Endometrial microvascular endothelial cells (primary cell): ENCODE results near the gene UQCR11. TPM values are rescaled to one million over a fixed set of nuclear protein-coding genes. Genes with fewer than 3 reads are reported as not detected.

Experiments used
- in situ Hi-C: cut with HindIII; loops from 2 replicates; pipeline ENCODE4 v1.10.0; 2017; ENCODE audit warnings: low sequenced_read_pairs, low pct_unique_long_range_greater_than_20kb; ENCODE audit errors: inconsistent ontology term
- total RNA-seq: library from RNA; depleted of rRNA; stranded (reverse); fragments of >200 nt; gene quantifications from one replicate; pipeline ENCODE4 v1.2.3, GENCODE V29; 2015; ENCODE audit errors: inconsistent ontology term

The UQCR11 gene
- total RNA-seq, 1 donor from 2014 or later, result 46.6 TPM

DNA sequence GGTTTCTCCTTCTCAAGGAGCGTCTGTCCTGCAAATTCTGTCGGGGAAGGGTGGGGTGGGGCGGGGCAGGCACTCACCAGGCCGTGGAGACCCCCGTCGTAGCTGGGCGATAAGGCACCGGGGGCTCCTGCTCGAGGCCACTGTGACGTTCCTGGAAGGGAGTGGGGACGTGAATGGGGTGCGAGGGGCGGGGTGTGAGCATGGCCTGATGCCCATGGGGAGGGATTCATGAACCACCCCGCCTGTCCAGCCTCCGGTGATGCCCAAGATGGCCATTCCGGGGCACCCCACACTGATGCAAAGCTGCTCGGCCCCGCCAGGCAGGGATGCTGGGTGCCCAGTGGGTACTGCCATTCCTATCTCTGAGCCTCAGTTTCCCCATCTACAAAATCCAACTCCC is 14.4 kb upstream of the UQCR11 start:
- in situ Hi-C loops, result no loop called here

DNA sequence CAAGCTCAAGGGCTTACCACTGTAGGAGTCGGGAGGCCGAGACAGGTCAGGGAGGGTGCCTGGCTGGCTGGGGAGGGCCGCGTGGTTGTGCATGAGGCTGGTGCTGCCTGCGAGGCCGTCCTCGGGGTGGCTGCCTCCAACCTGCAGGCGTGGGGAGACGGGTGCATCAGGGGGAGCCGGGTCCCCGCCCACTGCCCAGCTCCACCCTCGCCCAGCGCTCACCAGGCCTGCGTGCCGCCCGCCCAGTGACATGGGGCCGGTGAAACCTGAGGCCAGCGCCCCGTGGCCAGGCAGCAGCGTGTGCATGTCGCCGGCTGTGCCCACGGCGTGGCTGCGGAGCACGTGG is 13.8 kb upstream of the UQCR11 start:
- in situ Hi-C loops, result no loop called here

DNA sequence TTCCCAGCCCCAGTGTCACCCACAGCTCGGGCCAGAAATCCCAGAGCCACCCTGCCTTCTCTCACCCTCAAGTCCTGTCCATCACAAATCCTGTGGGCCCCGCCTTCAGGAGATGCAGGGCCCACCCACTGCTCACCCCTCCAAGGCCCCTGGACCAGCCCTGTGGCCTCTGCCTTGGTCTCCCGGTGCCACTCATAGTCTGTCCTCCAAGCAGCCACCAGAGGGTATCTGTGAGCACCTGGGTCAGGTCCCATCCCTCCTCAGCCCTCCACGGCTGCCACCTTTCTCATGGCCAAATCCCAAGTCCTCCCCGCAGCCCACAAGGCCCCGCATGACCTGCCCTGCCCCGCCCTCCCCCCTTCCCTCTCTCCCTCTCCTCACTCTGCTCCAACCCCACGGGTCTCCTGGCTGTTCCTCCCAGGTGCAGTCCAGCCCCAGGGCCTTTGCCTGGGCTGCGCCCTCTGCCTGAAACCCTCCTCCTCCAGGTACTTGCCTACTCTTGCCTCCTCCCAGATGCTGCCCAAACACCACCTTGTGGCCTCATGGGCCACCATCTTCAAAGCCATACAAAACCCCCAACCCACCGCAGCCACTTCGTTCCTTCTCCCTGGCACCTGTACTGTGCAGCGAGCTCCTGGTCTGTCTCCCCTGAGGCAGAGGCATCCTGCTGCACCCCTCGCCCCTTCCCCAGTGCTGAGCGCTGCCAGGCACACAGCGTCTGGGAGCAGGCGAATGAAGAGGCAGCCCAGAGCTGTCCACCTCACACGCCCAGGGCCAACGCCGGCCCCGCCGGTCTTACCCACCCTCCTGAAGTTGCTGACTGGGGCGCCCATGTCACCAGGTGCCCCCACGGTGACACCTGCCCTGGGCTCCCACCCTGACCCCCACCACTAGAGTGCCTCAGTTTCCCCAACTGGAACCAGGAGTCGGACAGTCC is 13.2 kb upstream of the UQCR11 start:
- in situ Hi-C loops, result no loop called here

DNA sequence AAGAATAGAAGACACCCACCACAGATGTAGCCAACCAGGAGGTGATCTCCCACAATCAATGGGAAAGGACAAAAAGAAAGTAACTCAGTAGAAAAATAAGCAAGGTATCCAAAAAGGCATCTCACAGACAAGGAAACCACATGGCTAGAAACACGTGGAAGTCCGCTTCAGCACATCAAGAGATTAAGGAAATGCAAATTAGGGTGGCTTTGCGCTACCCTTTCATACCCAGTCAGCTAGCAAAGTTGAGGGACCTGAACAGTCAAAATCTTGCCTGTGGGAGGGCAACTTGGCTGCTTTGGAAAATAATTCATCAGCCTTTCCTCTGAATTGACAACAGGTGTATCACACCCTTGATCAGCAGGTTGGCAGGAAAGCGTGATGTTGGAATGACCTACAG is 11.6 kb upstream of the UQCR11 start:
- in situ Hi-C loops, result no loop called here

DNA sequence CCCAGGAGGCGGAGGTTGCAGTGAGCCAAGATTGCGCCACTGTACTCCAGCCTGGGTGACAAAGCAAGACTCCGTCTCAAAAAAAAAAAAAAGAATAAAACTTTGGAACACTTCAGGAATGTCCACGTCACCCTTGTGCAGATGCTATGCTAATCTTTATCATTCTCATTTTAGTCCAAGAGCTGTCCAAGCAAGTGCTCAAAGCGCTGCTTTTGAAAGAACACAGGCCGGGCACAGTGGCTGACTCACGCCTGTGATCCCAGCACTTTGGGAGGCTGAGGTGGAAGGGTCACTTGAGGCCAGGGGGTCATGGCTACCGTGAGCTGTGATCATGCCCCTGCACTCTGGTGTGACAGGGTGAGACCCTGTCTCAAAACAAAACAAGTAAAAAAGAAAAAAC is 11.1 kb upstream of the UQCR11 start:
- in situ Hi-C loops, result no loop called here

DNA sequence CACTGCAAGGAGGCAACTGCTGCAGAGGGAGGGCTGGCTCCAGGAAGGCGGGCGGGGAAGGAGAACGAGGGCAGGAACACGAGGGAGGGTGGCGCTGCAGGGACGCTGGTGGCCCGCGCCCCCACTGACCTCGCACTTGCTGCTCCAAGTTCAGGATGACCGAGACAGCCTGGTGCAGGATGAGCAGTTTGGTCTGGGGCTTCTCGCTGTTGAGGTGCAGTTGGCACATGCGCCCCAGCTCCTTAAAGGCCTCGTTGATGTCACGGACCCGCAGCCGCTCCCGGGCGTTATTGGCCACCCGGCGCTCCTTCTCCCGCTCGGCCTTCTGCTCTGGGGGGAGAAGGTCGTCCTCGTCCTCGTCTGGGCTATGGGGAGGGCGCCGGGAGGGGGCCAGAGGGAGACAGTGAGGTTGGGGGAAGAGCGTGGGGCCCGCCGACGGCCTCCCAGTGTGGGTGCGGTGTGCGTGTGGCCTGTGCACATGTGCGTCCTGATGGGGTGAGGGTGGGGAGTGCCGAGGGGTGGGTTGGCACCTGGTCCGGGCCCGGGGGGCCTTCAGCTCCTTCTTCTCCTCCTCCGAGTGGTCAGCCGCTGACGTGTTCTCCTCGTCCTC is 10.0 kb upstream of the UQCR11 start:
- in situ Hi-C loops, result no loop called here

DNA sequence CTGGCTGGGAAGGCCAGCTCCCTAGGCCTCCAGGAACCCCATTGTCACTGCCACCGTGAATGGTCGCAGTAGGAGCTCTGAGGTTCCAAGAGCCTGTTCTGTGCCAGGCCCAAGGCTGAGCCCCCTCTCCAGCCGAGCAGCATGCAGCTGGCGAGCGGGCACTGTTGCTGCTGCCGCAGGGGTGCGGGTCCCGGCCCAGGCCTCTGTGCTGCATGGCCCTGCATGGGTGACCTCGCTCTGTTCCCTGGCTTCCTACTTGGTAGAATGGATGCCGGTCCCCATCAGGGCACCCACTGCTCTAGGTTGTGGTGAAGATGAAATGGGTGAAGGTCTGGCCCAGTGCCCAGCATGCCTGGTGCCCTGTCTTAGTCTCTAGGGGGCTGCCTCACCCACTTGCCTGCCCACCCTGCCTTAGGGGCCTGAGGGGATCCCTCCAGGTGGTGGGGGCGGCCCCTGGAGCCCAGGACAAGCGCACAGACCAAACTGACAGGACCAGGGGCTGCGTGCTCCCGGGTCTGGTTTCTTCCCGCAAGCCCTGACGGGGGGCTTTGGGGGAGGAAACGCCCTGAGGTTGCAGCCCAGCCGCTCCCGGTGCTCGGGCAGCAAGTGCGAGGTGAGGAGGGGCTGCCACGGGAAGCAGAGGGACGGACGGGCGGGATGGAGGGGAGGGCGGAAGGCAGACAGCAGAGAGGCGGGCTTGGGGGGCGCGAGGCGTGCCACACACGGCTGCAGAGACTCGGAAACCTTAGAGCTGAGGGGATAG is 8.7 kb upstream of the UQCR11 start:
- in situ Hi-C loops, result no loop called here

DNA sequence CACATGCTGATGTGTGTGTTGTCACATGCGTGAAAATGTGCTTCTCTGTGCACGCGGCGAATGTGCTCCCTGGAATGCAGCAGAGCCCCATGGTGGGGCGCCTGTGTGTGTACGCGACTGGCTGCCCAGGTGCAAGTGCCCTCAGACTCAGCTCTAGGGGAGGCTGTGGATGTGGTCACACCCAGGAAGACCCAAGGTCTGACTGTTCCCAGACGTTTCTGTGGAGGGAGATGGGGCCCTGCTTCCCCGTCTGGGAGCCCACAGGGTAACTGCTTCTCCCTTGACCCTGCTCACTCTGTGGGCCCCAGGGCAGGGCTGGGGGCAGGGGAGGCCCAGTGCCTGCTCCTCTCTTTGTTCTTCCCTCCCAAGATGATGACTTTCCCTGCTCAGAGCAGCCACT is 7.9 kb upstream of the UQCR11 start:
- in situ Hi-C loops, result no loop called here

DNA sequence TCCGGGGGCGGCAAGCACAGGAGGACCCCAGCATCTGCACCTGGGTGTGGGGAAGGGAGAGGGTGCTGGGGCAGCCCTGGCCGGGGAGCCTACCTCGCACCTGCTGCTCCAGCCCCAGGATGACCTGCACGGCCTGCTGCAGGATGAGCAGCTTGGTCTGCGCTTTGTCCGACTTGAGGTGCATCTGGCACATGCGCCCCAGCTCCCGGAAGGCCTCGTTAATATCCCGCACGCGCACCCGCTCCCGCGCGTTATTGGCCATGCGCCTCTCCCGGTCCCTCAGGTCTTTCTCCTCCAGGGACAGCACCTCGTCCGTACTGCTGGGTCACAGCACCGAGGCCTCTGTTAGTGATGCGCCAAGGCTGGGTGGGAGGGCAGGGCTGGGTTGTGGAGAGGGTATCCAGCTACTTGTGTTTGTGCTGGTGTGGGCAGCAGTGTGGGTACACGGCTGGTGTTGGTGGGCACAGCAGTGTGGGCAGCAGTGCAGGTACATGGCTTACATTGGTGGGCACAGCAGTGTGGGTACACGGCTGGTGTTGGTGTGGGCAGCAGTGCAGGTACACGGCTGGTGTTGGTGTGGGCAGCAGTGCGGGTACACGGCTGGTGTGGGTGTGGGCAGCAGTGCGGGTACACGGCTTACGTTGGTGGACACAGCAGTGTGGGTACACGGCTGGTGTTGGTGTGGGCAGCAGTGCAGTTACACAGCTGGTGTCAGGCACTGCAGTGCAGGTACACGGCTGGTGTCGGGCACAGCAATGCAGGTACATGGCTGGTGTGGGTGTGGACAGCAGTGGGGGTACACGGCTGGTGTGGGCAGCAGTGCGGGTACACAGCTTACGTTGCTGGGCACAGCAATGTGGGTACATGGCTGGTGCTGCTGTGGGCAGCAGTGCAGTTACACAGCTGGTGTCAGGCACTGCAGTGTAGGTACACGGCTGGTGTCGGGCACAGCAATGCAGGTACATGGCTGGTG is 7.1 kb upstream of the UQCR11 start:
- in situ Hi-C loops, result no loop called here

DNA sequence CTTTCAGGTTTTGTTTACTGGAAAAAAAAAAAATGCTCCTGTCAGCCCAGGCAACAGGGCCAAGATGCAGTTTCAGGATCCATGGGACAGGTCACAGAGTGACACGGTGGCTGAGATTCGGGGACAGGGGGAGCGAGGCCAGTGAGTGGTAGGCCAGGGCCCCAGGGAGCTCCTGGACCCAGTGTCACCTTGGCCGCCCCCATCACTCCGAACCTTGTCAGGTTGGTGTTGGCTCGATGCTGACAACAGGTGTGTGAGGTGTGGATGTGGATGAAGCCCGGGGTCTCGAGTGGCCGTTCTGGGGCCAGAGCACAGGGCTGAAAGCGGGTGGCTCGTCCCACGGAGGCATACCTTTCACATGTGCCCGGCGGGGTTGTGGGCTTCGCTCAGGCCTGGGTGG is 6.1 kb upstream of the UQCR11 start:
- in situ Hi-C loops, result no loop called here

DNA sequence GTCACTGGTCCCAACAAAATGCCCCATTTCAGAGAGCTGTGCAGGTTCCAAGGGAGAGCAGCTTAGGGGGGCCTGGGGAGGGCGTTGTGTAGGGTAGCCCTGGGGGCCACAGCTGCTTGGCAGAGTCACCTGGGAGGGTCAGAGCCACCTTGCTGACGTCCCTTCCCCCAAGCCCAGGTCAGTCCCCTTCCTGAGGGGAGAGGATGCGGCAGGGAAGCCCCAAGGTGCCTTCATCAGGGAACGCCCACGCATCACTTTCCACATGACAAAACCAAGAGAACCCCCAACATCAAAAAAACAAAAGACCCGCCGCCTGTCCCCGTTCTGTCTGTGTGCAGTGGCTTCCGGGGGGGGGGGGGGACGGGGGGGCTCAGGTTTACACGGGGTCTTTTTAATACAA is 5.3 kb upstream of the UQCR11 start:
- in situ Hi-C loops, result no loop called here

DNA sequence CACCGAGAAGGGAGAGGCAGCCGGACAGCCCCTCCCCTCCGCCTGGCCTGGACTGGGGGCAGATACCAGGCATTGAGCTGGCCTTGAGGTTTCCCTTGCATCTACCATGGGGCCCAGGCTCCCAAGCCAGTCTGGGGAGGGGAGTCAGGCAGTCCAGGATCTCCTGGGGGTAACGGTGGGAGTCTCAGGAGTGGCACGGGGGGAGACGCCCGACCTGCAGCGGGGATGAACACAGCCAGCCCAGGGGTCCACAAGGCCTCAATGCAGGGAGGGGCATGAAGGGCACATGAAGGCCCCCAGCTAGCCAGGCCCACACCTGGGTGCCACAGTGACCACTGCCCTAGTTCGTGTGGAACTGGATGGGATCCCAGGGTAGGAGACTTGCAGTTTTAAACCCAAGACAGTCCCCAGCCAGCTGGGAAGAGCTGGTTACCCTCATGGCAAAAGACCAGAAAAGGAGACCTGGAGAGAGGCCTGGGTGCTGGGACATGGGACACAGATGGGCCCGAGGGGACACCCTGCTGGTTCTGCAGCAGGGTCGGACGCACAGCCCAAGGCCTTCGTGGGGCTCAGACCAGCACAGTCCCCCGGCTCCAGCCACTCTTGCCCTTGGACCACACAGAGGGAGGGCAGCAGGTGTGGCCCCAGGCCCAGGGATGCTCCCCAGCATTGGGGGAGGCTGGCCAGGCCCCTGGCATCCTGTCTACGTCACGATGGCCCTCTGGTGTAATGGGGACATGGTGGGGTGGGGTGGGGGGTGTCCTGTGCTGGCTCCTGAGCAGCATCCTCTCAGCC is 4.6 kb upstream of the UQCR11 start:
- in situ Hi-C loops, result no loop called here

DNA sequence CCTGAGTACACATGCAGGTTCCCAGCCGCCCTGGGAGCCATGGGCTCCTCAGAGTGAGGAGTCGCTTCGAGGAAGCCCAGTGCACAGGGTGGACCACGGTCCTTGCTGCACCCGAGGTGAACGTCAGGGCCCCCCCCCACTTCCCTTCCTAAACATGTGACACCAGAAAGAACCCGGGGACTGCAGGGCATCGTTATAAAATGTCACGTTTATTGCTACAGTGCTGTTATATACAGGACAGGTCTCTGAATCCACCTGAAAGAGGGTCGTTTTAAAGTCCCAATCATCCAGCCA is 3.8 kb upstream of the UQCR11 start:
- in situ Hi-C loops, result no loop called here

DNA sequence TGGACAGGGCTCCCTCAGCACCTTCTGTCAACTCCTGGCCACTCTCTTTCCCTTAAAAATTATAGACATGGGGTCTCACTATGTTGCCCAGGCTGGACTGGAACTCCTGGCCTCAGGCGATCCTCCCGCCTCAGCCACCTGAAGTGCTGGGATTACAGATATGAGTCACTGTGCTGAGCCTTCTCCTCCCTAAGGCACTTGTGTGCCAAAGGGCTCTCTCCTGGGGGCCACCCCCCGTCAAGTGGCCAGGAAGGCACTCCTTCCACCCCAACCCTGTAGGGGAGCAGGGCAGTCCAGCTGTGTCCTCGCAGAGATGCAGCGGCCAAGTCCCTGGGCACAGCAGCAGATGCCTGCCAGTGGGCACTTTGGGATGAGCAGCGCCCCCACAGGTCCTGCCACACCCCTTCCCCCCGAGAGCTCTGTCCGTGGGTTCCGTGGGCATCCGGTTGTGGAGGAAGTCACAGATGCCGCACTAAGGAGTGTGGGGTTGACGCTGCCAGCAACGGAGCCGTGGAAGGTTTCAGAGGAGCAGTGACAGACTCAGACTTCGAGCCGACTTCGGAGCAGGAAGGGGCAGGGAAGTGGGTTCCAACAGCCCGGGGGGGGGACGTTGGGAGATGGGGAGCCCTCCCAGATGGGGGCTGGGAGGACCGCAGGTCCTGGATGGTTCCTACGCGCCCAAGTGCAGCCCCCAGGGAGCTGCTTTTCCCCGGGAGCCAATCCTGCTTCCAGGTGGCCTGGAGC is 3.3 kb upstream of the UQCR11 start:
- in situ Hi-C loops, result no loop called here

DNA sequence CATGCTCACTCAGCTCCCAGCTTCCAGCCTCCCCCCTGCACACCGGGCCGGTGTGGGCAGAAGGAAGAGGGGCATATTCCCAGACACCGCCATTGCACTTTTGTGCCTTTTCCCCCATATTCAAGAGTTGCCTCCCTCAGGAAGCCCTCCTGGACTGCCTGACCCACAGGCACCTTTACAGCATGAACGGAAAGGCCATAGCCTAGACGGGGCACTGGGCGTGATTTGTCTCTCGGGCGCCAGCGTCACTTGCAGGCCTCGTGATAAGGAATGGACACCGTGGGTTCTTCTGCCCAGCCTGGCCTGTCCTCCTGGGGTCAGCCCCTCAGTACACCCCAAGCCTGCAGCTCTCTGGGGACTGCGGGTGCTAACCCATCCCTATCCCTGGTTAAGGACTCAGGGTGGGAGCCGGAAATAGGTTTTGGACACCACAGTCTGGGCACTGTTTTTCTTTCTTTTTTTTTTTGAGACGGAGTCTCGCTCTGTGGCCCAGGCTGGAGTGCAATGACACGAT is 933 bp upstream of the UQCR11 start:
- in situ Hi-C loops, result no loop called here

DNA sequence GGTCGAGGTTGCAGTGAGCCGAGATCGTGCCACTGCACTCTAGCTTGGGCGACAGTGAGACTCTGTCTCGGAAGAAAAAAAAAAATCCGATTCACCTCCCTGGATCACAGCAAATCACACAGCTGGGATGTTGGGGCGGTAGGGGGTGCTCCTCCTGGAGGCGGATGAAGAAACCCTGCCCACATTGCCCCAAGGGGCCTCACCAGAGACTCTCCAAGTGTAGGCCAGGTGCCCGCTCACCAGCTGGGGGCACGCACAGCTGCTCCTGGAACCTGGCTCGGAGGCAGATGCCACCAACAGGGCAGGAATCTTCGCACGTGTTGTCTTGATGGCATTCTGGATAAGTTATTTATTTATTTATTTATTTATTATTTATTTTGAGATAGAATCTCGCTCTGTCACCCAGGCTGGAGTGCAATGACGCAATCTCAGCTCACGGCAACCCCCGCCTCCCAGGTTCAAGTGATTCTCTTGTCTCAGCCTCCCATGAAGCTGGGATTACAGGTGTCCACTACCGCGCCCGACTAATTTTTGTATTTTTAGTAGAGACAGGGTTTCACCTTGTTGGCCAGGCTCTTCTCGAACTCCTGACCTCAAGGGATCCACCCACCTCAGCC is 3.1 kb downstream of the UQCR11 start:
- in situ Hi-C loops, result no loop called here

DNA sequence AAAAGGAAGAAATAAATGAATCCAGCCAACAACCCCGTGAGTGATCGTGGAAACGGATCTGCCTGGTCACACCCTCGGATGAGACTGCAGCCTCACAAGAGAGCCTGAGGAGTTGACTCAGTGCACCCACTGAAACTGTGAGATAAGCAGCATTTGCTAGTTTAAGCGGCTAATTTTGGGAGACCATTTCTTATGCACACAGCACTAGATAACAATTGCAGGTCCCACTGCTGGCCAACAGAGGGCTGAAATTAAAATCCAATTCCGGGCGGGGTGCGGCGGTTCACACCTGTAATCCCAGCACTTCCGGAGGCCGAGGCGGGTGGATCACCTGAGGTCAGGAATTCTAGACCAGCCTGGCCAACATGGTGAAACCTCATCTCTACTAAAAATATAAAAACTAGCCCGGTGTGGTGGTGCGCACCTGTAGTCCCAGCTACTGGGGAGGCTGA is 3.6 kb downstream of the UQCR11 start:
- in situ Hi-C loops, result no loop called here
